ACHN (cell line): Measurements from ENCODE around the gene WFDC1.

Experiments used
- DNase-seq: peaks from one replicate; pipeline ENCODE4 v3.0.0-alpha.2; 2015
- in situ Hi-C: cut with HindIII; loops from 2 replicates; pipeline ENCODE4 v1.10.0; 2017; ENCODE audit warnings: low sequenced_read_pairs, low pct_ligation_motif_present, low pct_unique_long_range_greater_than_20kb

WFDC1 gene

DNA sequence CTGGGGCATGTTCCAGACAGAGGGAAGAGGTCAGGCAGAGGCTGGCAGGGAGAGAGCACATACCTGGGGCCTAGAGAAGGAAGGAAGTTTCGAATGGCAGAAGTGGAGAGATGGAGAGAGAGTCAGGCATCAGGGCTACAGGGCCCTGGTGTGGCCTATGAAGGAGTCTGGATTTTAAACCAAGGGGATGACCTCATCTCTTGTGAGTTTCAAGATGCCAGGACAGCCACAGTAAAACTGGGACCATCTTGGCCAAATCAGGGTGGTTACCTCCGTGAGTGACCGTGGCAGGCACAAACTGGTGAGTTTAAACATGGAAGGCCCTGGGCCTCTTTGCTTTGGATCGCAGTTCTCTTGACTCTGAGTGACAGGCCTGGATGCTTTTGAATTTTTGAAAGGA lies 66.1 kb downstream of the WFDC1 start:
- no peak for DNase-seq
- in situ Hi-C loops: no loop called here

DNA sequence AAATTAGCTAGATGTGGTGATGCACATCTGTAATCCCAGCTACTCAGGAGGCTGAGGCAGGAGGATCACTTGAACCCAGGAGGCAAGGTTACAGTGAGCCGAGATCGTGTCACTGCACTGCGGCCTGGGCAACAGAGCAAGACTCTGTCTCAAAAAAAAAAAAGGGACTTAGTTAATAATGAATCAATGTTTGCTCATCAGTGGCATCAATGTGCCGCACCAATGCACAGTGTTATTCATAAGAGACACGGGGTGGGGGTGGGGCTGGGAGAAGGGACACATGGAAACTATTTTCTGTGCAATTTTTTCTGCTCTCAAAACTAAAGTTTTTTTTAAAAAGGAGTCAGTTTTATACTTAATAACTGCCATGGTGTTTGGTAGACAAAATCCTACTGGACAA lies 66.9 kb downstream of the WFDC1 start:
- in situ Hi-C loops: no loop called here
- DNase-seq: peak; percentile 46

DNA sequence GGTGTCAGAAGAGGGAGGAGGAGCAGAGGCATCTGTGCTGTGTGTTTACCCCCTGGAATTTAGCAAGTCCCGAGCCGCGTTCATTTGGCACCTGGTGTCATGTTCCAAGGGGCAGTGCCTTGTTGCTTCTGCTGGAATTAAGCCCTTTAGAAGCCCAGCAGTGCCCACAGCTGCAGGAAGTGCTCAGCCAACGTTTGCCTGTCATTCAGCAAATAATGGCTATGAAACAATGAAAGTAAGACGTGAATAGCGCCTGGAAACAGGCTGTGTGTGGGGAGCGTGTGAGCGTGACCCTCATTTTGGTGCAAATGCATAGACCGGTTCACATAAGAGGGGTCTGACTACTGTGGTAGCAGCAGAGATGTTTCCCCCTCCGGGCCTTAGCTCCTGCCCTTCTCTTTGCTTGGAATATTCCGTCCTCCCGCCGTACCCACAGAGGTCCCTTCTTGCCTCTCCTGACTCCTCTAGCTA lies 67.8 kb downstream of the WFDC1 start:
- DNase-seq: no peak
- in situ Hi-C loops: no loop called here

DNA sequence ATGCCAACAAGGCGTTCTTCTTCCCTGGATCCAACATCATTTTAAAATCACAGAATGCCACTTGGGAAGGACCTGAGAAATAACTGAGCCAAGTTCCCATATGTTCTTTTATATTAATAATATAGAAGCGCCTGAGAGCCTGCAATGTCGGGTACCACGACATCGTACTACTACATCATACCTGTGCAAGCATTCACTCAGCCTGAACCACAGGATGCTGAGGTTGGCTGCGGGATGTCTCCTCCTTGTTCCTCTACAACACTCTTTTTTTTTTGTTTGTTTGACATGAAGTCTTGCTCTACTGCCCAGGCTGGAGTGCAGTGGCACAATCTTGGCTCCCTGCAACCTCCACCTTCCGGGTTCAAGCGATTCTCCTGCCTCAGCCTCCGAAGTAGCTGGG lies 71.5 kb downstream of the WFDC1 start:
- in situ Hi-C loops: no loop called here
- DNase-seq: no peak

DNA sequence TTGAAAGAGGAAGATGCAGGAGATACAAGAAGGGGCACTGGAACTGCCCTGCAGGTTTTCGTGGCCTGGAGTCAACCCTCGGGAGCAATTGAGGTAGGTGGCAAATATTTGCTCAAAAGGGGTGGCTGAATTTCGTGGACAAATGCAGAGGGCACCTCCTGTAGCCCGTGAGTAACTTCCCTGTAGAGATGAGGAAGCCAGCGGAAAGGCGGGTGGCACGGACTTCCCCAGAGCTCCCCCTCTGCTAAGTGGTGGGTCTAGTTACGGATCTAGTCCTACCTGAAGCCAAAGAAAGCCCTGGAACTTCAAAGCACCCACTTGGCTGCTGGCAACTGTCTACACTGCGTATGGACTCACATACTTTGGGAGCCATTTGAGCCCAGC lies 72.6 kb downstream of the WFDC1 start:
- in situ Hi-C loops: no loop called here
- no peak for DNase-seq

DNA sequence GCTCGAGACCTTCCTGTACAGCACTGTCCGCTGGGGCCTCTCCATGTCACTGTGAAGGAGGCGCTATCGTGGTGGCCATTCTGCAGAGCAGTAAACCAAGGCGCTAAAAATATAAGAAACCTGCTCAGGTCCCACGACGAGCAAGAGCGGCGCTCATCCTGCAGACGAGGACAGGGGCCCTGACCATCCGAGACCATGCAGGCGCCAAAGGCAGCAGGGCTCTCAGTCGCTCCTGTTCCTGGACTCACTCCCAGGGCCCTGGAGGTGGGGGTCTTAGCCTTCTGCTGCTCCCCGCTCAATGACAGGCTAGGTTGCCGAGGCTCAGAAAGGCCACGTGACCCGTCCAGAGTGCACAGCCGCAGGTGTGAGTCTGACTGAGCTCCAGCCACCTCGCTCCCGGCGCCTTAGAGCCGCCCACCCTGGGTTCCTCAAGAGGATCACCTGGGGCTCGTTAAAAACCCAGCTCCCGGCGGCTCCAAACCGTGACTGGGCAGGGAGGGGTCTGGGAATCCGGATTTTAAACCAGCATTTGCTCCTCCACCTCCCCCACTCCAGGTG lies 73.2 kb downstream of the WFDC1 start:
- no peak for DNase-seq
- in situ Hi-C loops: no loop called here

DNA sequence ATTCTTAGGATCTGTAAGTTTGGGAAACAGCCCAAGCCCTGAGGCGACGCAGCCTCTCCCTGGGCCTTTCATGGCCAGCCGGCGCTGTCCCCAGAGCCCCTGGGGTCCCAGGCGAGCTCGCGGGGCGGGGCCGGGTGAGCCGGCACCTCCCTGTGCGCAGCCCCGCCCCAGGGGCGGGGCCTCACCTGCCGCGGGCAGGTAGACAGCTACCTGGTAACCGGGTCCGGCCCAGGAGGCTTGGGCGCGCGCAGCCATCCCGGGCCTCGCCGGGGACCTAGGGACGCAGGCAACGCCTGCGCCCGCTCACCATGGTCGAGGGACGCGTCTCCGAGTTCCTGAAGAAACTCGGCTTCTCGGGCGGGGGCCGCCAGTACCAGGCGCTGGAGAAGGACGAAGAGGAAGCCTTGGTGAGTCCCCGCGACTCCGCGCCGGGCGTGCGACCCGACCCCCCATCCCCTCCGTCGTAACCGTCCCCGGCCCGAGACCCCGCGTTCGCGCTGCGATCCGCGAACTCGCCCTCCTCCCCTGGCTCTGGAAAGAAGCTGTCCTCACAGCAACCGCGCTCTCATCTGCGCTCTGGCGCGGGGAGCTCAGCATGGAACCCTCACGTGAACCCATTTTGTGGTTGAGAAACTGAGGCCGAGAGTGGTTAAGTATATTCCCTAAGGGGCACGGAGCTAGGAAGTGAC lies 73.8 kb downstream of the WFDC1 start, which contains the start of gene ATP2C2:
ATP2C2 (plus strand) TSS at position 231 of the 689 bp plus-strand sequence; CDS start at position 309, 78 bp downstream.
- DNase-seq: no peak
- in situ Hi-C loops: no loop called here

DNA sequence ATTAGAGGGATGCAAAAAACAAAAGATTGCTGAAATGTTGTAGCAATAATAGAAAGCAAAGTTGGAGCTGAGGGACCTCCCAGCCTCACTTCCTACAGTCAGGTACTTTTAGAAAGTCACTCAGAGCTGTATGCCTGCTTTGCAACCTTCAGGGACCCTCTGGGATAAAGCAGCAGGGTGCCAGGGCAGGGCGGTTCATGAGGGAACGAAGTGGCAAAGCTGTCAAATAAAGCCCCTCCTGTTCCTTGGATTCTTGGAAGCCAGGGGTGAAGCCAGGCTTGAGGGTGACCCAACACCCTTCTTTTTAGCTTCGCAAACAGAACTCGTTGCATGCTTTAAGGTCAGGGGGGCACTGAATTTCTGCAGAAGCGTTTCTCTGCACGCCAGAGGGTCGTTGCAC lies 74.4 kb downstream of the WFDC1 start:
- in situ Hi-C loops: no loop called here
- DNase-seq: no peak

DNA sequence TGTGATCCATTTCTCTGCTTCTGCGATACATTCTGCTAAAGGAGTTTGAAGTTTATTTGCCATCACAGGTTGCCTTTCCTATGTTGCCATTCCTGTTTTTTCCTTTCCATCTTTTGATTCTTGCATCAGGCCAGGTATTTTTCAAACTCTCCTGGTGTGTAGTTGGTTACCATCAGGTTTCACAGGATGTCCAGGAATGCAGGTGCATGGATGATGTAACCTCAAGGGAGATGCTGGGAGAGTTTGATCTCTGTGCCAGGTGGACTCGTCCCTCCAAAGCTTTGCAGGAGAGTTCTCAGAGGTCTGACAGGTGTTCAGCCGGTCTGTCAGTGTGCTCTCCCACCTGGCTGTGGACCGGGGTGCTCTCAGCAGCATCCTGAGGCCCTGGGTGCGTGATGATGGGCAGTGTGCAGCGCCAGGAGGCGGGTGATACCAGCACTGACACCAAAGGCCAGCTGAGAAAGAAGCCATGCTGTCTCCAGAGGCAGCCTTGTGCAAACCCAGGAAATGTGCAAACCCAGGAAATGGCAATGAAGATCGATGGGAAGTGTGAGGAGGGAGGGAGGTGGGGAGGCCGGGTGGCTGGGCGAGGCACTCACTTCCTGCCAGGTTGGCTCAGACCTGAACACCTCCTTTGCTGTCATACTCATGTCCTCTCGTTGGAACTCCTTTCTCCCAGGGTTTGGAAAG lies 75.4 kb downstream of the WFDC1 start:
- DNase-seq: no peak
- in situ Hi-C loops: no loop called here

DNA sequence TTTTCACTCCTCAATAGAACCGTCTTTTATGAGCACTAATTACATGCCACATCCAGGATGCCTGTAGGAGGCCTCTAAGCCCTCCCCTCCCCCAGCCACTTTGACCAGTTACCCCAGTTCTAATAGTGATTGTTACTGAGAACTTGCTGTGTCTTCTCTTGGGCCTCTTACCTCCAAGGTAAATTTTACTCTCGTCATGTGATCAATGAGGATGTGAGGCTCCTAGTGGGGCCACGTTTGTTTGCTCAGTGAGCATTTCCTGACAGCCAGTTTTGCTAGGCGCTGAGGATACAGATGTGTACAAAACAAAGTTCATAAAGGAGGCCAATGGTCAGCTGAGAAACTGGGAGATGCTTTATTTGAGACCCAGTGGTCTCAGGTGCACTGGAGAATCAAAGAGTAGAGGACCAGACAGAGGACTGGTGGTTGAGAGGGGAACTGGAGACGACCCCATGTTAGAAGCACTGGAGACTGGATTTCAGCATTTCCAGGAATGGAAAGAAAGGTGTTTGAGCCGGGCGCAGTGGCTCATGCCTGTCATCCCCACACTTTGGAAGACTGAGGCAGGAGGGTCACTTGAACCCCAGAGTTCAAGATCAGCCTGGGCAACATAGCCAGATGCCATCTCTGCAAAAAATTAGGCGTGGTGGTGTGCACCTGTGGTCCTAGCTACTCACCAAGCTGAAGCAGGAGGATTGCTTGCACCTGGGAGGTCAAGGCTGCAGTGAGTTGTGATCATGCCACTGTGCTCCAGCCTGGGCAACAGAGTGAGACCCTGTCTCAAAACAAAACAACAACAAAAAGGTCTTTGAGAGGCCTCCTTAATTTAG lies 76.3 kb downstream of the WFDC1 start:
- in situ Hi-C loops: no loop called here
- no peak for DNase-seq

DNA sequence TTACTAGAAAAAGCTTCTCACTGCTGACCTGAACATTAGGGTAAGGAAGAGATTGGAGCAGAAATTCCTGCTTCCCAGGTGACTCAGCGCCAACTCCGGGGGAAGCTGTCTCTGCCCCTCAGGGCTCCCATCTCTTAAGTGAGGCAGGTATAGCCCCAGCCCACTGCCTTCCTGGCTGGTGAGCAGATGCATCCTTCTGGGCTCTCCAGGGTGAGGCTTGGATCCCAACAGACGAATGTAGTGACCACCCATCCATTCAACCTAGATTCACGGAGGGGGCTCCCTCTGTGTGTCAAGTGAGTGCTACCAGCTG lies 76.8 kb downstream of the WFDC1 start:
- DNase-seq: no peak
- in situ Hi-C loops: no loop called here

DNA sequence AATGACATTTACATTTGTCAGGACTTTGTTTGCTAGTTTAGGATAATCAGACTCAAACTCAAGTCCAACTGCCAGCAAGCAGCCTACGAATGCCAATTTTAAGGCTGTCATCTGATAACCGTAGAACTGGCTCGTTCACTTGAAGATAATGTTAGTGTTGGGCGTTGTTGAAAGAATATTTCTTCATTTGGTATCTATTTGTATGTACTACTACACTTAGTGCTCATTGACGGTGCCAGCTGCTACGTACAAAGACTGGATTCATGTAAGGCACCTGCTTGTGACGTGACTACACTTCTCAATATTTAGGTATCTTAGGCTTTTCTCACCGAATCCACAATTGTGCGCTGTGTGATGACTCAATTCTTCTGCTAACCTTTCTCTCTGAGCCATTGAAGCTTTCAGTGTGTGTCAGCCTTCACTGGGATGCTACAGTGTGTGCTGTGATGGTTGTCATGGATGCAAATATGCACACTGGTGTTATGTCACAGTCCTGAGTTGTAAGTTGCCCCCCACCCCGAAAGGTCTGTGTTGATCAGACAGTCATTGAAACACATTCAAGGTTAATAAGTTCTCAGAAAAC lies 79.3 kb downstream of the WFDC1 start:
- in situ Hi-C loops: no loop called here

DNA sequence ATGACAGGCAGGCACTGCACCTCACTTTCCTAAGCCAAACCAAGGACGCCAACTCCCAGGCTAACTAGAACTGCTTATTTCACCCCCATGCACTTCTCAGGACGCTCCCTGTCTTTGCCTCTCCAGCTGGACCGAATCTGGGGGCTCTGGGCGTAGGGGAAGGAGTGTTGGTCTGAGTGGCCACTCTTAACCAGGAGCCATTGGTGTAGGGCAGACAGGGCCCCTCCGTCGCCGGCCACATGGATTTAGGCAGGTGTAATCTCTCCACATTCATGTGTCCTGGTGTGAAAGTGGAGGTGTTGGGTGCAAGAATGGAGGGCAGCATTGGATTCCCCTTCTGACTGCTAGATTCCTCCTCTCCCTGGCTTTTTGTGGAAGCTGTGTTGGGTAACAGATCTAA lies 83.4 kb downstream of the WFDC1 start:
- in situ Hi-C loops: no loop called here
- no peak for DNase-seq

More for the DNA sequence above, 79.3 kb downstream of the WFDC1 start:
- DNase-seq: no peak

DNA sequence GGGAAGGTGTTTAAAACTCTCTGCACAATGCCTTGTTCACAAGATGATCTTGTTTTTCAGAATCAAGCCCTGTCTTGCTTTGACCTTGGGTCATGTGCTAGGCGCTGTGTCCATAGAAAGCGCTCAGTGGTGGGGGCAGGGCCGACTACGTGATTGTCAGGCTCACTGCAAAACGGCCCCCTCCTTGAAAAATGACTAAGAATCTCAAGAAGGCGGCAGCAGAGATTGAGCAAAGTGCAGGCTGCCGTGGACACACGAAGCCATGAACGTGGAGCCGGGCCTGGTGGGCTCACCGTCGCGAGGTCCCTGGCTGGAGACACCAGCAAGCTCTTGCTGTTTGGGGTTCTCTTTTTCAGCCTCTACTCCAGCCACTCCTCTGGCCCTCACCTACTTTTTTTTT lies 83.9 kb downstream of the WFDC1 start:
- no peak for DNase-seq
- in situ Hi-C loops: no loop called here

DNA sequence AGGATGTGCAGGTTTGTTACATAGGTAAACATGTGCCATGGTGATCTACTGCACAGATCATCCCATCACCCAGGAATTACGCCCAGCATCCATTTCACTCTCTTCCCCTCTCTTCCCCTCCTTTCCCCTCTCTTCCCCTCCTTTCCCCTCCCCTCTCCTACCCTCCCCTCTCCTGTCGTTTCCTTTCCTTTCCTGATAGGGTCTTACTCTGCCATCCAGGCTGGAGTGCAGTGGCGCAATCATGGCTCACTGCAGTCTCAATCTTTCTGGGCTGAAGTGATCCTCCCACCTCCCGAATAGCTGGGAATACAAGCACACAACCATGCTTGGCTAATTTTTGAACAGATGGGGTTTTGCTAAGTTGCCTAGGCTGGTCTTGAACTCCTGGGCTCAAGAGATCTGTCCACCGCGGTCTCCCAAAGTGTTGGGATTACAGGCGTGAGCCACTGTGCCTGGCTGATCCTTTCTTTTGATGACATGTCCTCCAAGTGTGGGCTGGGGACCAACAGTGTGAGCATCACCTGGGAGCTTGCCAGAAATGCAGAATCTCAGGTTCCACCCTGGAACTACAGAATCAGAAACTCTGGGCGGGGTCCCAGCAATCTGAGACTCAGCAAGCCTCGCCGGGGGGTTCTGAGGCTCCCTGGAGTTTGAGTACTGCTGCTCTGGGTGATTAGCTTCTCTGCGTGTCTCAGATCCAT lies 84.5 kb downstream of the WFDC1 start:
- in situ Hi-C loops: no loop called here
- DNase-seq: no peak
